H1 (cell line): ENCODE results near the gene SMARCA4. TPM values are rescaled to one million over a fixed set of nuclear protein-coding genes. Genes with fewer than 3 reads are reported as not detected.
"Not testable (repeated sequence)": the region's sequence is repeated elsewhere in the genome, so short reads cannot be mapped to it uniquely, and the experiment has no call there.

ENCODE experiments used
- CTCF ChIA-PET: fragments of 300-600 bp; sonication (Branson Sonifier 250); formaldehyde crosslinking; loops from one replicate; lab custom pipeline; 2021; ENCODE audit not compliant: partially characterized antibody; lab: Charles Lee
- POLR2A ChIA-PET: fragments of 300-600 bp; sonication (Branson Sonifier 250); formaldehyde crosslinking; loops from one replicate; lab custom pipeline; 2021; ENCODE audit warnings: inconsistent platforms; ENCODE audit not compliant: partially characterized antibody; lab: Charles Lee
- DNase-seq, 2 experiments: peaks; one replicate each; pipeline versions ENCODE4 v3.0.0 to v3.0.0-alpha.2; 2010 to 2022; ENCODE audit warnings: low spot score in 2 of 2, low read depth in 1 of 2, mixed read lengths in 1 of 2
- FAIRE-seq: peaks from 2 replicates; lab custom pipeline; 2011; peaks lifted over from hg19 to GRCh38; lab: Jason Lieb, UNC
- H2AFZ ChIP-seq: 2 replicates; pipeline ENCODE4 v1.8.1; 2012; ENCODE audit warnings: low read length, inconsistent platforms
- H2AK5ac ChIP-seq: 2 replicates; pipeline ENCODE4 v1.6.1; 2013; ENCODE audit warnings: low read depth, low read length
- H2BK120ac ChIP-seq: replicated peaks from 2 replicates; pipeline ENCODE3; 2013; ENCODE audit warnings: low read depth, low read length, inconsistent platforms
- H2BK12ac ChIP-seq: 2 replicates; pipeline ENCODE4 v1.6.1; 2013; ENCODE audit warnings: low read depth, low read length
- H2BK15ac ChIP-seq: 2 replicates; pipeline ENCODE4 v1.6.1; 2013; ENCODE audit warnings: low read length
- H2BK20ac ChIP-seq: 2 replicates; pipeline ENCODE4 v1.6.1; 2013; ENCODE audit warnings: low read length
- H2BK5ac ChIP-seq: 2 replicates; pipeline ENCODE4 v1.6.1; 2013; ENCODE audit warnings: low read depth, low read length
- H3K14ac ChIP-seq: 2 replicates; pipeline ENCODE4 v1.6.1; 2013; ENCODE audit warnings: inconsistent platforms; ENCODE audit not compliant: insufficient read length
- H3K18ac ChIP-seq: 2 replicates; pipeline ENCODE4 v1.6.1; 2013; ENCODE audit warnings: low read length; ENCODE audit errors: extremely low read depth
- H3K23ac ChIP-seq: 2 replicates; pipeline ENCODE4 v1.6.1; 2013; ENCODE audit warnings: inconsistent platforms; ENCODE audit not compliant: insufficient read length
- H3K23me2 ChIP-seq: 2 replicates; pipeline ENCODE4 v1.6.1; 2013; ENCODE audit warnings: low read depth, low read length
- H3K27ac ChIP-seq: 2 replicates; pipeline ENCODE4 v1.6.1; 2011; ENCODE audit warnings: low read depth, low read length, inconsistent platforms
- H3K27me3 ChIP-seq, 4 experiments: replicated peaks in 1 of 4; 1 replicate in 1 of 4; 2 replicates in 3 of 4; pipeline versions ENCODE4 v1.6.1 to v1.8.1; 2011 to 2013; ENCODE audit warnings: low read length in 3 of 4, mild to moderate bottlenecking in 3 of 4, inconsistent platforms in 2 of 4, mixed read lengths in 2 of 4, moderate library complexity in 1 of 4; ENCODE audit not compliant: control insufficient read depth in 3 of 4, insufficient read depth in 3 of 4; ENCODE audit errors: extremely low read depth in 1 of 4
- H3K36me3 ChIP-seq, 4 experiments: 2 replicates each; pipeline versions ENCODE4 v1.6.1 to v1.8.1; 2011 to 2013; ENCODE audit warnings: mild to moderate bottlenecking in 4 of 4, low read length in 3 of 4, moderate library complexity in 2 of 4, control low read depth in 1 of 4, inconsistent platforms in 1 of 4; ENCODE audit not compliant: insufficient read depth in 4 of 4, control insufficient read depth in 2 of 4
- H3K4ac ChIP-seq: replicated peaks from 2 replicates; pipeline ENCODE3; 2013; ENCODE audit warnings: low read length, low read depth, mixed read lengths, inconsistent platforms; ENCODE audit not compliant: insufficient read length
- H3K4me1 ChIP-seq, 4 experiments: replicated peaks in 1 of 4; 1 replicate in 1 of 4; 2 replicates in 3 of 4; pipeline versions ENCODE4 v1.6.1 to v1.8.1; 2011 to 2013; ENCODE audit warnings: low read length in 3 of 4, inconsistent platforms in 2 of 4, mixed read lengths in 1 of 4; ENCODE audit not compliant: insufficient read depth in 4 of 4, control insufficient read depth in 3 of 4
- H3K4me2 ChIP-seq, 2 experiments: 2 replicates each; pipeline versions ENCODE4 v1.6.1 to v1.8.1; 2011 to 2013; ENCODE audit warnings: low read depth in 2 of 2, low read length in 2 of 2, control low read depth in 1 of 2, inconsistent platforms in 1 of 2, mild to moderate bottlenecking in 1 of 2; ENCODE audit not compliant: insufficient read depth in 1 of 2
- H3K4me3 ChIP-seq, 4 experiments: fragments of 200-600, 300-600 bp in 1 of 4; sonication (generic), shearing (Covaris generic), sonication (Bioruptor Twin) in 1 of 4; 2 replicates each; pipeline versions ENCODE4 v1.5.1 to v1.8.1; 2011 to 2016; ENCODE audit warnings: low read length in 4 of 4, low read depth in 3 of 4, control low read depth in 2 of 4, inconsistent platforms in 2 of 4, mild to moderate bottlenecking in 2 of 4, mixed read lengths in 1 of 4, moderate library complexity in 1 of 4; ENCODE audit not compliant: insufficient read depth in 2 of 4; ENCODE audit errors: extremely low read depth in 1 of 4
- H3K56ac ChIP-seq: replicated peaks from 2 replicates; pipeline ENCODE3; 2013; ENCODE audit warnings: low read depth, mild to moderate bottlenecking, mixed read lengths, low read length, inconsistent platforms; ENCODE audit not compliant: insufficient read length
- H3K79me1 ChIP-seq: 2 replicates; pipeline ENCODE4 v1.6.1; 2013; ENCODE audit warnings: low read depth, low read length, control low read depth
- H3K79me2 ChIP-seq, 2 experiments: 2 replicates each; pipeline versions ENCODE4 v1.6.1 to v1.8.1; 2012 to 2013; ENCODE audit warnings: low read length in 2 of 2, mild to moderate bottlenecking in 2 of 2, inconsistent platforms in 1 of 2; ENCODE audit not compliant: insufficient read depth in 2 of 2, control insufficient read depth in 1 of 2
- H3K9ac ChIP-seq, 4 experiments: replicated peaks in 1 of 4; 1 replicate in 1 of 4; 2 replicates in 3 of 4; pipeline versions ENCODE4 v1.6.1 to v1.8.1; 2011 to 2013; ENCODE audit warnings: low read depth in 3 of 4, low read length in 3 of 4, control low read depth in 2 of 4, mild to moderate bottlenecking in 2 of 4, moderate library complexity in 2 of 4, inconsistent platforms in 1 of 4; ENCODE audit errors: extremely low read depth in 1 of 4
- H3K9me3 ChIP-seq, 2 experiments: 2 replicates each; pipeline versions ENCODE4 v1.6.1 to v1.8.1; 2012 to 2013; ENCODE audit warnings: mild to moderate bottlenecking in 2 of 2, moderate library complexity in 2 of 2, control low read depth in 1 of 2, inconsistent platforms in 1 of 2, low read depth in 1 of 2, low read length in 1 of 2, mixed read lengths in 1 of 2; ENCODE audit not compliant: insufficient read depth in 2 of 2
- H4K20me1 ChIP-seq, 2 experiments: replicated peaks in 1 of 2; 2 replicates each; pipeline versions ENCODE3 to v1.8.1; 2011 to 2013; ENCODE audit warnings: inconsistent platforms in 2 of 2, low read length in 2 of 2, mild to moderate bottlenecking in 1 of 2; ENCODE audit not compliant: insufficient read depth in 2 of 2, control insufficient read depth in 1 of 2
- H4K5ac ChIP-seq: 2 replicates; pipeline ENCODE4 v1.6.1; 2013; ENCODE audit warnings: low read length, low read depth, mixed read lengths, inconsistent platforms; ENCODE audit not compliant: insufficient read length
- H4K8ac ChIP-seq: 2 replicates; pipeline ENCODE4 v1.8.0; 2013; ENCODE audit warnings: mild to moderate bottlenecking, moderate library complexity, low read length, inconsistent platforms; ENCODE audit not compliant: insufficient read depth; ENCODE audit errors: extremely low read depth
- H4K91ac ChIP-seq: replicated peaks from 2 replicates; pipeline ENCODE3; 2013; ENCODE audit warnings: low read length, mixed read lengths, inconsistent platforms; ENCODE audit not compliant: insufficient read length
- WGBS, 2 experiments: shearing (Covaris generic) in 1 of 2; methylation state at CpG; one replicate each; pipeline versions ENCODE4 v1.1.6 to v1.1.7; 2013 to 2015; ENCODE audit warnings: low lambda C conversion rate in 2 of 2, mixed read lengths in 2 of 2, inconsistent platforms in 1 of 2, low coverage in 1 of 2, missing lambda C conversion rate in 1 of 2; ENCODE audit not compliant: insufficient replicate concordance in 2 of 2, insufficient coverage in 1 of 2, insufficient read length in 1 of 2; ENCODE audit errors: extremely low coverage in 1 of 2, missing lambda C conversion rate in 1 of 2; 5-methylcytosine and 5-hydroxymethylcytosine counted together
- polyA plus RNA-seq, 7 experiments: library from polyadenylated mRNA; depleted of rRNA in 3 of 7; stranded (reverse) in 5 of 7; unstranded in 2 of 7; fragments of >200 nt in 5 of 7; fragments of 200-250 nt in 2 of 7; gene quantifications; 1 replicate in 5 of 7; 2 replicates in 1 of 7; 4 replicates in 1 of 7; pipeline versions ENCODE4 v1.2.1 to v1.2.3, GENCODE V29; 2011 to 2013; ENCODE audit warnings: missing spikeins in 2 of 7, mixed read lengths in 2 of 7
- total RNA-seq: library from RNA; stranded (reverse); fragmentation: NEBNext Ultra II Directional; extraction: Animal tissue kit (Norgen Biotek cat#: 25700); gene quantifications from 2 replicates; pipeline ENCODE4 v1.2.1, GENCODE V29; 2021

The SMARCA4 gene
- total and polyA plus RNA-seq, 2 of the 8 experiments (the other 6 are each of a cell fraction or from before 2014, with no cell fraction given), result 86.4 to 263 TPM

- not testable (repeated sequence) for H3K27ac ChIP-seq, H3K27me3 ChIP-seq, H3K4me1 ChIP-seq, H3K56ac ChIP-seq, H2BK5ac ChIP-seq, H4K91ac ChIP-seq, H2AFZ ChIP-seq, H3K18ac ChIP-seq, H3K9me3 ChIP-seq, H3K79me1 ChIP-seq, DNase-seq, H3K9ac ChIP-seq, H2BK15ac ChIP-seq, H2BK12ac ChIP-seq, H3K4me3 ChIP-seq, H3K23ac ChIP-seq, H3K23me2 ChIP-seq, H3K14ac ChIP-seq, H3K4me2 ChIP-seq, H2BK120ac ChIP-seq, H4K5ac ChIP-seq, H3K79me2 ChIP-seq, H2BK20ac ChIP-seq, H4K8ac ChIP-seq, H3K4ac ChIP-seq, H4K20me1 ChIP-seq, H2AK5ac ChIP-seq, FAIRE-seq
- POLR2A ChIA-PET, result interaction anchor here (0.6 kb wide), 1 partner anchor 75 kb away, joined by 3 read pairs; no protein-coding TSS in a partner anchor
- 94% methylated on average over 5 of the region's 6 CpGs; no CpG with 5 or more reads in 1 of the 2 experiments for WGBS, 2 experiments
- CTCF ChIA-PET, result interaction anchor here (1.0 to 1.7 kb wide), 3 partner anchors 36 to 136 kb away, joined by 4 to 7 read pairs (median 5); no protein-coding TSS in a partner anchor
- peaks cover 36 to 69% (median 56%) of the 10 kb centered on the region in 4 experiments for H3K36me3 ChIP-seq
These were observed 31.3 kb downstream of the SMARCA4 start for GRCh38 chr19:10992174-10992573.
